Measurements from ENCODE around the gene CYP4F11.
"Not testable (repeated sequence)": the region's sequence is repeated elsewhere in the genome, so short reads cannot be mapped to it uniquely, and the experiment has no call there.

CYP4F11 gene

DNA sequence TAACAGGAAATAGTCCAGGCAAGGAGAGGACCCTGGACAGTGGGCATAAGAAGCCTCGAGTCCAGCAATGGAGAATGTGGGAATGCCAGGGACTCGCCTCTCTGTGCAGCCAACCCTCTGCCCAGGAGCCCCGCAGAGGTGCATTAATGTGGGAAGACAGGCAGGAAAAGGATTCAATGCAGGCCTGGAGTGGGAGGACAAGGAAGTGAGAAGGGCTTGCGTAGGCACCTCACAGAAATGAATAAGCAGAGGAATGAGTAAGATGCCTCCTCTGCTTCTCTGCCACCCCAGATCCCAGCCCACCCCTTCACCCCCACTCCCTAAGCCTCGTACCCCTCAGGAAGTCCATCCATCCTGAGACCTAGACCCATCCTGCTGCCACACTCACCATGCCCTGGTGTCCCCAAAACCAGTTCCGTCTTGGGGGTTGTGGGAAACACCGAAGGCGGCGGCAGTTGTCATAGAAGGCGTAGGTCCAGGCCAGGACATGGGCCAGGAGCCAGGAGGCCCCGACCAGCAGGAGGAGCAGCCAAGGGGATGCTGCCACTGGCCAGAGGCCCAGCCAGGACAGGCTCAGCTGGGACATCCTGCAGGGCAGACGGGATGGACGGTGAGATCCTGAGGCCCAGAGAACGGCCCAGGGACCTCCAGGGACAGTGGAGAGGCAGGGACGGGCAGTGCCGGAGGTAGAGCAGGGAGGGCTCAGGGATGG lies 37.1 kb downstream of the CYP4F11 start:
- no peak for DNase-seq (ENCODE audit: low read depth in 2 of 2)
- TF ChIP-seq, protein P1, sequence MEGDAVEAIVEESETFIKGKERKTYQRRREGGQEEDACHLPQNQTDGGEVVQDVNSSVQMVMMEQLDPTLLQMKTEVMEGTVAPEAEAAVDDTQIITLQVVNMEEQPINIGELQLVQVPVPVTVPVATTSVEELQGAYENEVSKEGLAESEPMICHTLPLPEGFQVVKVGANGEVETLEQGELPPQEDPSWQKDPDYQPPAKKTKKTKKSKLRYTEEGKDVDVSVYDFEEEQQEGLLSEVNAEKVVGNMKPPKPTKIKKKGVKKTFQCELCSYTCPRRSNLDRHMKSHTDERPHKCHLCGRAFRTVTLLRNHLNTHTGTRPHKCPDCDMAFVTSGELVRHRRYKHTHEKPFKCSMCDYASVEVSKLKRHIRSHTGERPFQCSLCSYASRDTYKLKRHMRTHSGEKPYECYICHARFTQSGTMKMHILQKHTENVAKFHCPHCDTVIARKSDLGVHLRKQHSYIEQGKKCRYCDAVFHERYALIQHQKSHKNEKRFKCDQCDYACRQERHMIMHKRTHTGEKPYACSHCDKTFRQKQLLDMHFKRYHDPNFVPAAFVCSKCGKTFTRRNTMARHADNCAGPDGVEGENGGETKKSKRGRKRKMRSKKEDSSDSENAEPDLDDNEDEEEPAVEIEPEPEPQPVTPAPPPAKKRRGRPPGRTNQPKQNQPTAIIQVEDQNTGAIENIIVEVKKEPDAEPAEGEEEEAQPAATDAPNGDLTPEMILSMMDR (IDR thresholded peaks at IDR 0.05; ENCODE audit: low read depth, low read length): no peak
- no peak overlapping the region for H3K4me3 ChIP-seq (replicated peaks in 1 of 2; ENCODE audit: low read depth in 2 of 2, low read length in 2 of 2)

DNA sequence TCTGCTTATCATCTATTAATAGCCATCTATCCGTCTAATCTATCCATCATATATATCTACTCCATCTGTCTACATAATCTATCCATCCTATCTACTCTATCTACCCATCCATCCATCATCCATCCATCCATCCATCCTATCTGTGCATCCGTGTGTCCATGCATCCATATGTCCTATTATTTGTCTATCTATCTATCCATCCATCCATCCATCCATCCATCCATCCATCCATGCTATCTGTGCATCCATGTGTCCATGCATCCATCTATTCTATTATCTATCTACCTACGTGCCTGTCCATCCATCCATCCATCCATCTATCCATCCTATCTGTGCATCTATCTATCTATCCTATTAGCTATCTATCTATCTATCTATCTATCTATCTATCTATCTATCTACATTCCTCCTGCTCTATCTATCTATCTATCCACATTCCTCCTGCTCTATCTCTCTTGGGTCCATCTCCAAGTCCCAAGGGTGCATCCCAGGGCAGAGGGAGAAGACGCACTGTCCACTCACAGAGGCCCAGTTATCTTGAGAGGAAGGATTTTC lies 38.4 kb downstream of the CYP4F11 start:
- DNase-seq (ENCODE audit: low read depth in 2 of 2): no peak
- H3K4me3 ChIP-seq (replicated peaks in 1 of 2; ENCODE audit: low read depth in 2 of 2, low read length in 2 of 2): no peak overlapping the region
- TF ChIP-seq, protein P1 (IDR thresholded peaks at IDR 0.05; ENCODE audit: low read depth, low read length): no peak

DNA sequence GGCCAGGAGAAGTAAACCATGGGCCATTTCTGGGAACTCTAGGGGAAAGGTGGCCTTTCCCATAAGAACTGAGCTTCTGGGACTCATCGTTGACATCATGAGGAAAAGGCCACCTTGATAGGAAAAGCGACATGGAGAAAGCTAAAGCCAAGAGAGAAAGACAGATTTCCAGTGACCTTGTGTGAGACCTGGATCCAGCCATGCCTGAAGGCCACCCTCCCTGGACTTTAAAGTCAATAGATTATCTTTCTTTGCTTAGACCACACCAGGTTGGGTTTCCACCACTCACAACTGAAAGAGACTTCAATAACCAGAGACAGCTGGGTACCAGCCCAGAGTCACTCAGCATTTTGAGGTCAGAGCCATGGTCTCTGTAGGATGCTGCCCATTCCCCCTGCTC lies 40.0 kb downstream of the CYP4F11 start:
- no peak overlapping the region for H3K4me3 ChIP-seq (replicated peaks in 1 of 2; ENCODE audit: low read depth in 2 of 2, low read length in 2 of 2)
- DNase-seq (ENCODE audit: low read depth in 2 of 2): no peak
- TF ChIP-seq, protein P1 (IDR thresholded peaks at IDR 0.05; ENCODE audit: low read depth, low read length): no peak

DNA sequence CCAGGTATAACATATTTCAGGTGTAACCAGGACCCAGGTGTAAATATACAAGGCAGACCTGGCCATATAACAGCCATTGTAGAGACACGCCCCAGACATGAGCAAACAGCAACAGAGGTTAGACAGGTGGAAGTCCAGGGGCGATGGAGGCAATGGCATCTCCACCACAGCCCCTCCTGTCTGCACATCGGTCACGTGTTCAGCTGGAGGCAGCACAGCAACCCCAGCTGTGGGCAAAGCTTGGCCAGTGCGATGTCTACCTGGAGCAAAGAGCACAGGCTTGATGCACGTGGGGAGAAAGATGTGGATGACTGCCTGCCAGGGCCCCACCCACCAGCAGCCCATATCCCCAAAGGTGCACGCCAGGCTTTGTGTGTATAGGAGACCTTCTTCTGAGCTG lies 40.9 kb downstream of the CYP4F11 start:
- DNase-seq (ENCODE audit: low read depth in 2 of 2): no peak
- TF ChIP-seq, protein P1 (IDR thresholded peaks at IDR 0.05; ENCODE audit: low read depth, low read length): no peak

DNA sequence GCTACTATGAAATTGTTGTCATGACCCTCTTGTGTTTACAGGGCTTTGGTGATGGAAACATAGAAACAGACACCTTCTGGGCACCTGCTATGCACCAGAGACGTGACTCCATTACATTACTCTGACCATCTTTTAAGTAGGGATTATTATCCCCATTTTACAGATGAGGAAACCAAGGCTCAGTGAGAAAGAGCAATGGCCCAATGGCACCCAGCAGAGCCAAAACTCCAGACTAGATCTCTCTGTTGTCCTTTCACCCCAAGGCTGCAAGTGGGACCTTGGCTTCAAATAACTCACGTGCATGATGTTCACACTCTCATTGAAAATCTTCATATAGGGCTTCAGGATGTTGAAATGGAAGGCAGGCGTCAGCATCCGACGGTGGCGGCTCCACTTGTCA lies 42.3 kb downstream of the CYP4F11 start:
- TF ChIP-seq, protein P1 (IDR thresholded peaks at IDR 0.05; ENCODE audit: low read depth, low read length): no peak
- no peak for DNase-seq (ENCODE audit: low read depth in 2 of 2)
- no peak overlapping the region for H3K4me3 ChIP-seq (replicated peaks in 1 of 2; ENCODE audit: low read depth in 2 of 2, low read length in 2 of 2)

More for the DNA sequence above, 40.9 kb downstream of the CYP4F11 start:
- no peak overlapping the region for H3K4me3 ChIP-seq (replicated peaks in 1 of 2; ENCODE audit: low read depth in 2 of 2, low read length in 2 of 2)

DNA sequence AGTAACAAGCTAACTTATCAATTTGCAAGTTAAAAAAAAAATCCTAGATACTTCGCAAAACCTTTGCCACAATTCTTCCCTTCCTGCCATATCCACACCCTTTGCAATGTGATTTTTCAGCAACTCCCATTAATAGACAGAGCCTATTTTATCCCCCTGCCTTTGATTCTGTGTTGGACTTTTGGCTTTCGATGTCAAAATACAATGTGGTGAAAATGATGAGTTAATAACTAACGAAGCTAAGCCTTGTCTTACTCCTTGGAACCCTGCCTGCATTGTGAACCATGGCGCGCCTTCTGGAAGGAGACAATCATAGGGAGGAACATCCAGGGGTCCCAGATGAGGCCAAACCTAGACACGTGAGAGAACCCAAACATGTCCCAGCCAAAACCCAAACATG lies 42.9 kb downstream of the CYP4F11 start:
- no peak overlapping the region for H3K4me3 ChIP-seq (replicated peaks in 1 of 2; ENCODE audit: low read depth in 2 of 2, low read length in 2 of 2)
- TF ChIP-seq, protein P1 (IDR thresholded peaks at IDR 0.05; ENCODE audit: low read depth, low read length): no peak
- DNase-seq (ENCODE audit: low read depth in 2 of 2): no peak

DNA sequence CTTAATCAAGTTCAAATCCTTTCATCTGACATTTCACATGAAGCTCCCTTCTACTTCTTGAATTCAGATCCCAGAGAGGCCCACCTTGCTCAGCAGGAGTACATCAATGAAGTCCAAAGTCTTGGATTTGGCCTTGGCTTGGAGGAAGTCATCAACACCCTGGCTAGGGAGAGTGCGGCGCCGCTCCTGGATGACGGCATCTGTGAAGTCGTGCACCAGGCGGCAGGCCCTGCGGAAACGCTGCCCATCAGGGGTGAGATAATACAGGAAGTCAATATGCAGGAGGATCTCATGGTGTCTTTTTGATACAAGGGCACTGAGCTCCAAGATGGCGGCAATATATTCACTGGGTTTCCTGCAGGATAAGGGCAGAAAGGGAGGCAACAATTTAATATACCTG lies 45.0 kb downstream of the CYP4F11 start:
- not testable (repeated sequence) for H3K4me3 ChIP-seq (replicated peaks in 1 of 2; ENCODE audit: low read depth in 2 of 2, low read length in 2 of 2)

More for the DNA sequence above, 45.0 kb downstream of the CYP4F11 start:
- DNase-seq (ENCODE audit: low read depth in 2 of 2): not testable (repeated sequence)
